IPS DF 6.9 (cell line): ENCODE measurements around the gene SYNDIG1L.

Experiments
- DNase-seq: peaks from one replicate; pipeline ENCODE4 v3.0.0-alpha.2; 2013; ENCODE audit warnings: low read depth, low spot score
- H3K27ac ChIP-seq: one replicate; pipeline ENCODE4 v1.5.1; 2013; ENCODE audit warnings: low read length, control low read depth
- H3K27me3 ChIP-seq: 2 replicates; pipeline ENCODE4 v1.6.1; 2013; ENCODE audit warnings: mild to moderate bottlenecking, low read length; ENCODE audit not compliant: control insufficient read depth, insufficient read depth
- H3K36me3 ChIP-seq: 2 replicates; pipeline ENCODE4 v1.6.1; 2013; ENCODE audit warnings: low read length; ENCODE audit not compliant: control insufficient read depth, insufficient read depth
- H3K4me1 ChIP-seq: 2 replicates; pipeline ENCODE4 v1.6.1; 2013; ENCODE audit warnings: low read length; ENCODE audit not compliant: control insufficient read depth, insufficient read depth
- H3K4me3 ChIP-seq: 2 replicates; pipeline ENCODE4 v1.5.1; 2013; ENCODE audit warnings: mild to moderate bottlenecking, low read length
- H3K9me3 ChIP-seq: 2 replicates; pipeline ENCODE4 v1.6.1; 2013; ENCODE audit warnings: low read length, inconsistent platforms; ENCODE audit not compliant: control insufficient read depth, insufficient read depth
- WGBS: extraction: QIAGEN DNeasy Blood & Tissue Kit; methylation state at CpG from one replicate; pipeline ENCODE4 v1.1.7; 2013; ENCODE audit warnings: mixed read lengths, missing lambda C conversion rate; ENCODE audit not compliant: insufficient read length, insufficient coverage; 5-methylcytosine and 5-hydroxymethylcytosine counted together

The SYNDIG1L gene

DNA sequence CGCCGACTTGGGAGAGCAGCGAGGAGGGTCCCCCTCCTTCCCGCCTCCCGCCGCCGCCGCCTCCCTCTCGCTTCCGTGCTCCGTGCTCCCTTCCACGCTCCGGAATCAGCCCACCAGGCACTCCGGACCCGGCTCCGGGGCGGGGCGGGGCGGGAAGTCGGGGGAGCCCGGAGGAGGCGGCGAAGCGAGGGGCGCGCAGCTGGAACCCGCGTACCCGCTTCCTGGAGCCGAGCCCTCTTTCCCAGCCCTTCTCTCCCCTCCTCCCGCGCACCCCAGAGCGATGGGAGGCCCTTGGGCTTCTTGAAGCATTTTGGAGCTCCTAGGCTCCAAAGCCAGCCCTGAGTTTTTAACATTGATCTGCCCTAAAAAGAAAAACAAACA lies at the start of gene SYNDIG1L:
Gene SYNDIG1L (minus strand): TSS at position 9 of the 381 bp plus-strand sequence. CDS start 16,466 bp downstream, outside the sequence.
- Histone ChIP-seq H3K4me1 (peaks cover 15% of the 10 kb centered on the region), H3K27me3 (no peaks in the 10 kb centered on the region), H3K27ac (no peak within 1 kb of the TSS), H3K4me3 (peak within 1 kb of the TSS; percentile 52; the same call in 1 of the 2 replicates), H3K36me3 (no peaks in the 10 kb centered on the region), H3K9me3 (no peaks in the 10 kb centered on the region)
- no CpG with 5 or more reads among the region's 33 CpGs for WGBS
- DNase-seq = no peak

DNA sequence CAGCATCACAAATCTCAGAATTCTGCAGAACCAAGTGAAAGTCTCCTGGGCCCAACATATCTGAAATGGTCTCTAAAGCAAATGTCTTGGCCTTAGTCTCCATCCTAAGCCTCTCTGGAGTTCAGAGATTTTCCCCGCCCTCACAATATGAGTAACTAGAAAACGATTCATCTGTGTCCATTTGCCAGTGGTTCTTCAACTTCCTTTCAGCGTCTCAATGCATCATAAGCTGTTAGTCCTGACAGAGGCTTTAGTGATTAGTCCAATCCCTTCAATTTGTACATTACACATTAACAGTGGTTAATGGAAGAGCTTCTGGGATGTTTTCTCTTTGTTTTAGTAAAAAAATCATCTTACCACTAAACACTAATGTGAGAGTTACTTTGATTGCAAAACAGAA lies 49.7 kb upstream of the SYNDIG1L start:
- H3K27ac ChIP-seq = no peak overlapping the region
- no CpG with 5 or more reads among the region's 3 CpGs for WGBS
- H3K36me3 ChIP-seq = peaks cover 7% of the 10 kb centered on the region

DNA sequence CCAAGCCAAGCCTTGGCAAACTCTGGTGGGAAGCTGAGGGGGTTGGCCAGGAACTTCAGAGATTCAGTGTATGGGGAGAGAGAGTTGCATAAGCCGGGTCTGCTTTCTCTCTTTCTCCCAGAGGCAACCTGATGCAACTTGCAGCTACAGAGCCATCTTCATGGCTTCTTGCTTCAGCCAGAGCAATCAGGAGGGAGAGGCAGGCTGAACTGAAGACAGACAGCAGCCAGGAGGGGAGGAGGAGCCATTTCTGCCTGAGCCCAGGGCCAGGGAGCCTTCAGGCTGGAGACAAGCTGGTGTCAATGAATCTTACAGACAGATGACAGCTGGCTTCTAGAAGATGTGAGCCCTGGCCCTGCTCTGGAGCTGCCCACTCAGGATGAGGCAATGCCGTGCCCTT lies 48.4 kb upstream of the SYNDIG1L start:
- Histone ChIP-seq H3K27ac (no peak overlapping the region), H3K27me3 (no peaks in the 10 kb centered on the region), H3K4me1 (no peaks in the 10 kb centered on the region; the same call in 1 of the 2 replicates), H3K36me3 (peaks cover 4% of the 10 kb centered on the region; the same call in 1 of the 2 replicates), H3K4me3 (no peak overlapping the region), H3K9me3 (no peaks in the 10 kb centered on the region)
- DNase-seq = no peak
- no CpG with 5 or more reads among the region's 2 CpGs for WGBS

More for the DNA sequence above, 49.7 kb upstream of the SYNDIG1L start:
- no peaks in the 10 kb centered on the region for H3K4me1 ChIP-seq
- H3K9me3 ChIP-seq = no peaks in the 10 kb centered on the region
- H3K4me3 ChIP-seq = no peak overlapping the region
- no peaks in the 10 kb centered on the region for H3K27me3 ChIP-seq
- no peak for DNase-seq

DNA sequence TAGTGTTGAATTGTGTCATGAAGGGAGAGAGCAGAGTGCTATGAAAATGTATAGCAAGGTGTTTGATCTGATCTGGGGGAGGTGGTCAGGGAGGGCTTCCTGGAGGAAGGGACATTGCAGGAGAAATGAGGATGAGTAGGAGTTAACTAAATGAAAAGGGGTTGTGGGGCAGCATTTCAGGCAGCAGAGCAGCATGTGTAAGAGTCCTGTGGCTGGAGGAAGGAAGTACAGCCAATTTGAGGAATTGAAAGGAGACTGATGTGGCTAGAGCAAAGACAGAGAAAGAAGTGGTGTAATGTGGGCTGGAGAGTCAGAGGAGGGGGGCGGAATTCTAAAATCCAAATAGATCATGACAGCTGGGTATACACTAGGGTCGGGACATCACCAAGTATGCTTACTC lies 46.6 kb upstream of the SYNDIG1L start:
- Histone ChIP-seq H3K9me3 (no peaks in the 10 kb centered on the region), H3K36me3 (peaks cover 4% of the 10 kb centered on the region; the same call in 1 of the 2 replicates), H3K27ac (no peak overlapping the region), H3K27me3 (no peaks in the 10 kb centered on the region), H3K4me3 (no peak overlapping the region), H3K4me1 (no peaks in the 10 kb centered on the region; the same call in 1 of the 2 replicates)
- no peak for DNase-seq
- WGBS = no CpG with 5 or more reads among the region's 2 CpGs

DNA sequence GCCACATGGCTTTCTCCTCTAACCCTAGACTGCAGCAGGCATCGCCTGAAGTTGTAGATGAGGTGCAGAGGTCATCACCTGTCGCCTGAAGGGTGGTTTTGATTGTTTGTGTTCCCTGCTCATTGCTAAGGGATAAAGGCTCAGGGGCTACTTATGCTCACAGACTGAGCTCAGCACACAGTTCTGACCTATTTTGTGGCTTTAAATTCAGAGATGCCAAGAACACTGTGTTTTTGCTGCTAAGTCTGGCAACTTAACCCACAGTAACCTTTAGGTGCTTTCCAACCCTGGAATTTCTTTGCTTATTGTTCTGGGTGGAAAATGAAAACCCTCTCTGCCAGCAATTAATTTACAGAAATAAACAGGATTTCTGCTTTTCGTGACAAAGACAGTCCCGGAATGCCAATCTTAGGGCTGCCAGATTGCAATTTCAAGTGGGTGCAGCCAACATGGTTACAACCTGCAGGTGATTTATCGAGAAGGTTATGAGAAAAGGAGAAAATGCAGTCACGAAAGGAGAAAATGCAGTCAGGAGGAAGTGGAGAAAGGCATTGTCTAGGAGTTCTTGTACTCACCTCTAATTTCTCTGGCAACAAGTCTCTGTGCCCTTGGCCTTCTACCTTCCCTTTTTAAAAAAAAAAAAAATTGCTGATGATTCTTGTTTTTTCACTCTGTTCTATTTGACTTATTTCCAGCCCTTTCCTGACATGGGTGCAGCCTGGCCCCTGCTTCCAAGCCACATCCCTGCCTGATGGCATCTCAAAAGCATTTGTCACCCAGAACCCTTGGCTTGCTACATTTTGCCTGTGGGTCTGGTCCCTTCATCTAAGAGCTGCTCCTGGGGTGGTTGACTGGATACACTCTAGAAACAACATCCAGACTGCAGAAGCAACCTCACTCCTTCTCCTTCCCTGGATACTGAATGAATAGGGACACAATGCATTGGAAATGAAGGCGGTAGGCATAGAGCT lies 43.8 kb upstream of the SYNDIG1L start:
- Histone ChIP-seq H3K4me3 (no peak overlapping the region), H3K4me1 (no peaks in the 10 kb centered on the region; the same call in 1 of the 2 replicates), H3K9me3 (no peaks in the 10 kb centered on the region), H3K36me3 (no peaks in the 10 kb centered on the region), H3K27ac (no peak overlapping the region), H3K27me3 (no peaks in the 10 kb centered on the region)
- no CpG with 5 or more reads among the region's 7 CpGs for WGBS
- no peak for DNase-seq

DNA sequence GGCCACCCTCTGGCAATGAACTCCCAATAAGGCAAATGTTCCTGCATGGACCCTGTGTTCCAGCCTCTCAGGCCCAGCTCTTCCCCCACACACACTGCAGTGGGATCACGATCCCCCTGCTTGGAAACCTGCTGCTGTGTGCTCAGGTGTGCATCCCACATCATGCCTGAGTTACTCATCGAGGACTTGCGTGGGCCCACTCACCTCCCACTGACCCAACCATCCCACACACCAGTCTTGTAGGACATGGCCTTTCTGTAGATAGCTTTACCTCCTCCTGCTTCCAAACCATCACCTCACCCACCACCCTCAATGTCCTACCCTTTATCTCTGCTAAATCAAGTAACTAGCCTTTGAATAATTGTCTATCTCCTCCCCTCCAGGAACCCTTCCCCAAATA lies 42.5 kb upstream of the SYNDIG1L start:
- Histone ChIP-seq H3K36me3 (no peaks in the 10 kb centered on the region), H3K4me1 (no peaks in the 10 kb centered on the region; the same call in 1 of the 2 replicates), H3K9me3 (no peaks in the 10 kb centered on the region), H3K27ac (no peak overlapping the region), H3K4me3 (no peak overlapping the region), H3K27me3 (no peaks in the 10 kb centered on the region)
- no peak for DNase-seq
- WGBS = no CpG with 5 or more reads among the region's 3 CpGs

DNA sequence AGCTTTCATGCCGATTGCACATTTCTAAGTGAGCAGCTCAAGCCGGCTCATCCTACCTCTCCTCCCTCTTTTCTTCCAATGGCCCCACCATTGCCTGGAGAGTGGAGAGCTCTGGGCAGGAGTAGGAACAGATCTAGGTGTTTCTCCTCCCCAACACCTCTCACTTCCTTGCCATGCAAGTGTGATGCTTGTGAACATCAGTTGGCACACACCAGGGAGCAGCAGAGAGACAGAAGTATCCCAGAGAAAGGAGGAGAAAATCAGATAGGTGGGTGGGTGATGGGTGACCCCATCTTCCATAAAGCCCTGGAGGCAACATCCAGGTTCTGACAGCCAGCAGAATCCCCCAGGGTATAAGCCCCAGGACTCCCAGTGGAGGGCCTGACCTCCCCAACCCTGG lies 39.3 kb upstream of the SYNDIG1L start:
- DNase-seq = no peak
- H3K4me3 ChIP-seq = no peak overlapping the region
- H3K27me3 ChIP-seq = no peaks in the 10 kb centered on the region
- H3K9me3 ChIP-seq = no peaks in the 10 kb centered on the region
- H3K27ac ChIP-seq = no peak overlapping the region
- no peaks in the 10 kb centered on the region; the same call in 1 of the 2 replicates for H3K4me1 ChIP-seq
- H3K36me3 ChIP-seq = no peaks in the 10 kb centered on the region
- no CpG with 5 or more reads among the region's 2 CpGs for WGBS

DNA sequence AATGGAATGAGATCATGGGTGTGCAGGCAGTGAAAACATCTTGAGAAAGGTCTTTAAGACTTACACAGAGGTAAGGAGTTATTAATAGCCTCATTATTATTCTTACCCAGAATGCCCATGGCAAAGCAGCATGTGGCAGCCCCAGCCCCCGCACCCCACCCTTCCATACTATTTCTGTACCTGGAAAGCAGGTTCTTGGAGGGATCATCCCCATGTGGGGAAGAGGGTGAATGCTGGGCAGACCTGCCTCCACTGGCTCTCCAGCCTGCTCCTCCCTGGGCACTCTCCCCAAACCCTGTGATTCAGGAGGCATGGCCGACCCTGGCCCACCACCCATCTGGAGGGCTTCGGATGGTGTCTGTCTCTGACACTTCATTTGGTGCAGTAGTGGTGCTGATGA lies 38.8 kb upstream of the SYNDIG1L start:
- Histone ChIP-seq H3K27me3 (no peaks in the 10 kb centered on the region), H3K9me3 (no peaks in the 10 kb centered on the region), H3K4me3 (no peak overlapping the region), H3K36me3 (no peaks in the 10 kb centered on the region), H3K4me1 (no peaks in the 10 kb centered on the region), H3K27ac (no peak overlapping the region)
- no peak for DNase-seq
- no CpG with 5 or more reads among the region's 3 CpGs for WGBS

DNA sequence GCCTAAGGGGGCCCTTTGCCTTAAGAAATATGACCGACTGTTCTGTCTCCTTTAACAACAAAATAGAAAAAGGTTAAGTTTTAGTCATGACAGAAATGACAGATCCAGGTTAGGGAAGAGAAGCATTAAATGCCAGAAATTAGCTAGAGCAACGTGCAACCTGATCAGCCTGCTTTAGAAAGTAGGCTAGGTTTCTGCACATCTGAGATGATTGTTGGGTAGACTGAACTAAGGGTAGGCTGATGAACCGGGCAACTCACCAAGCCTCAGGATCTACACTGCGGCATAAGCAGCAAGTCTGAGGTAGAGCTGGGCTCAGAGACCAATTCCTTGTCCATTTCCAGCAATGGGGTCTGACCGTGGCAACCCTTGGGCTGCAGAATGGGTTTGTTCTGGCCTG lies 37.7 kb upstream of the SYNDIG1L start:
- no peaks in the 10 kb centered on the region for H3K4me1 ChIP-seq
- no peaks in the 10 kb centered on the region for H3K9me3 ChIP-seq
- no CpG with 5 or more reads among the region's 5 CpGs for WGBS
- no peaks in the 10 kb centered on the region for H3K27me3 ChIP-seq
- no peak overlapping the region for H3K27ac ChIP-seq
- no peaks in the 10 kb centered on the region for H3K36me3 ChIP-seq
- DNase-seq = no peak
- H3K4me3 ChIP-seq = no peak overlapping the region

DNA sequence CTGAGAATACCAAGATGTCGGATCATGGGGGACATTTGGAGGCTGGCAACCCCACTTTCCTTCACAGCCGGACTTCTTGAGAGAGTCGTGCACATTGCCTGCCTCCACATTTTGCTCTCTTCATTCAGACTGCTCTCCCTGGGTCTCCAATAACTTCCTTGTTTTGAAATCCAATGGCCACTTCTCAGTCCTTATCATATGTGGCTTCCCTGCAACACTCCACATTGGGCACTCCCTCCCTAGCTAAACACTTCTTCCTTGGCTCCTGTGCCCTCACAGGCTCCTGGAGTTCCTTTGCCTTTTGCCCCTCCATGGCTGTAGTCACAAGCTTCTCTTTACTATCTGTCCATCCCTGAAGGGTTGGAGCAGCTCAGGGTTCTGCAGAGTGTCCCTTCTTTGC lies 37.0 kb upstream of the SYNDIG1L start:
- Histone ChIP-seq H3K9me3 (no peaks in the 10 kb centered on the region), H3K27ac (no peak overlapping the region), H3K4me1 (no peaks in the 10 kb centered on the region), H3K4me3 (no peak overlapping the region), H3K27me3 (no peaks in the 10 kb centered on the region), H3K36me3 (no peaks in the 10 kb centered on the region)
- no CpG with 5 or more reads among the region's 3 CpGs for WGBS
- no peak for DNase-seq
